Peyer's patch (tissue), 4 donors: ENCODE results near the gene SYTL1. TPM values are rescaled to one million over a fixed set of nuclear protein-coding genes. Genes with fewer than 3 reads are reported as not detected.

Experiments used
- DNase-seq, 3 donors: peaks; one replicate each; pipeline ENCODE4 v3.0.0-alpha.2; 2017 to 2019
- H3K27ac ChIP-seq, 4 donors: fragments of 200-600 bp; sonication (generic); one replicate each; pipeline ENCODE4 v1.5.1; 2016 to 2019
- H3K27me3 ChIP-seq, 2 donors: fragments of 200-600 bp; sonication (generic); one replicate each; pipeline ENCODE4 v1.5.1; 2019
- H3K36me3 ChIP-seq, 3 donors: fragments of 200-600 bp; sonication (generic); one replicate each; pipeline ENCODE4 v1.5.1; 2016 to 2019
- H3K4me1 ChIP-seq, 4 donors: fragments of 200-600 bp; sonication (generic); one replicate each; pipeline ENCODE4 v1.5.1; 2016 to 2019
- H3K4me3 ChIP-seq, 4 donors: fragments of 200-600 bp; sonication (generic); 1 replicate in 3 of 4; 2 replicates in 1 of 4; pipeline ENCODE4 v1.5.1; 2016 to 2019; ENCODE audit warnings: mild to moderate bottlenecking in 1 of 4
- H3K9me3 ChIP-seq, 4 donors: fragments of 200-600 bp; sonication (generic); one replicate each; pipeline ENCODE4 v1.5.1; 2016 to 2019; ENCODE audit warnings: mild to moderate bottlenecking in 1 of 4
- CTCF ChIP-seq, 6 experiments: fragments of 450-650 bp in 4 of 6; fragments of 200-600 bp in 2 of 6; sonication (generic) in 1 of 6; IDR thresholded peaks; one replicate each; pipeline ENCODE4 v1.5.1; 2017 to 2019; ENCODE audit warnings: antibody characterized with exemption in 6 of 6, mild to moderate bottlenecking in 3 of 6, moderate library complexity in 1 of 6
- POLR2A ChIP-seq, 2 donors: fragments of 450-650 bp; IDR thresholded peaks; one replicate each; pipeline ENCODE4 v1.5.1; 2017; ENCODE audit warnings: antibody characterized with exemption in 2 of 2, mild to moderate bottlenecking in 2 of 2, moderate library complexity in 2 of 2
- total RNA-seq, 4 donors: library from RNA; depleted of rRNA; stranded (reverse); fragments of >200 nt; gene quantifications; one replicate each; pipeline ENCODE4 v1.1.0, GENCODE V29; 2016

SYTL1 gene
- total RNA-seq, 4 donors from 2014 or later, result 9.0 to 37.1 (median 9.5) TPM

GRCh38 chr1:27298632-27299384 is 43.0 kb upstream of the SYTL1 start:
- Histone ChIP-seq H3K9me3 (no peaks in the 10 kb centered on the region), H3K27ac (peak overlapping the region; percentile 64 to 88 (median 72)), H3K36me3 (peaks cover 0 to 79% (median 0%) of the 10 kb centered on the region in 3 donors), H3K4me1 (peaks cover 0 to 27% (median 0%) of the 10 kb centered on the region in 4 donors), H3K4me3 (no peak overlapping the region), H3K27me3 (no peaks in the 10 kb centered on the region)
- no peak for TF ChIP-seq POLR2A (IDR thresholded peaks at IDR 0.05)
- no peak for DNase-seq

- H3K9me3 ChIP-seq, result no peaks in the 10 kb centered on the region
- peaks cover 0 to 79% (median 0%) of the 10 kb centered on the region in 3 donors for H3K36me3 ChIP-seq
- peak; percentile 33 to 71 (median 63) for DNase-seq
- peaks cover 0 to 27% (median 0%) of the 10 kb centered on the region in 4 donors for H3K4me1 ChIP-seq
- no peaks in the 10 kb centered on the region for H3K27me3 ChIP-seq
- no peak overlapping the region for H3K4me3 ChIP-seq
- H3K27ac ChIP-seq, result peak overlapping the region; percentile 64 to 88 (median 72)
- TF ChIP-seq POLR2A (IDR thresholded peaks at IDR 0.05) (no peak), CTCF (IDR thresholded peaks at IDR 0.05) (no peak)
Measured at GRCh38 chr1:27299385-27300271, 42.2 kb upstream of the SYTL1 start.

- no peaks in the 10 kb centered on the region for H3K9me3 ChIP-seq
- H3K27ac ChIP-seq, result peak overlapping the region; percentile 57 to 88 (median 72)
- no peaks in the 10 kb centered on the region for H3K27me3 ChIP-seq
- H3K4me3 ChIP-seq, result no peak overlapping the region
- TF ChIP-seq POLR2A (IDR thresholded peaks at IDR 0.05), result no peak
- peak; percentile 98 to 99 (median 98) for TF ChIP-seq CTCF (IDR thresholded peaks at IDR 0.05)
- H3K4me1 ChIP-seq, result peaks cover 0 to 27% (median 0%) of the 10 kb centered on the region in 4 donors
- H3K36me3 ChIP-seq, result peaks cover 0 to 79% (median 0%) of the 10 kb centered on the region in 3 donors
- DNase-seq, result peak; percentile 66 to 88 (median 88)
Measured at GRCh38 chr1:27300341-27301051, 41.3 kb upstream of the SYTL1 start.

- Histone ChIP-seq H3K27me3 (no peaks in the 10 kb centered on the region), H3K36me3 (peaks cover 0 to 79% (median 0%) of the 10 kb centered on the region in 3 donors), H3K27ac (peak overlapping the region in 3 of 4 donors; percentile 69 to 88 (median 76)), H3K4me1 (peaks cover 0 to 27% (median 0%) of the 10 kb centered on the region in 4 donors), H3K4me3 (no peak overlapping the region), H3K9me3 (no peaks in the 10 kb centered on the region)
- TF ChIP-seq POLR2A (IDR thresholded peaks at IDR 0.05) (no peak), CTCF (IDR thresholded peaks at IDR 0.05) (no peak)
- DNase-seq, result no peak
Measured at GRCh38 chr1:27301052-27301422, 40.8 kb upstream of the SYTL1 start.

GRCh38 chr1:27301582-27302199 is 40.1 kb upstream of the SYTL1 start:
- H3K4me3 ChIP-seq, result no peak overlapping the region
- no peak for DNase-seq
- H3K36me3 ChIP-seq, result peaks cover 0 to 81% (median 0%) of the 10 kb centered on the region in 3 donors
- H3K9me3 ChIP-seq, result no peaks in the 10 kb centered on the region
- peak overlapping the region in 1 of 4 donors; percentile 76 for H3K27ac ChIP-seq
- H3K4me1 ChIP-seq, result peaks cover 0 to 27% (median 0%) of the 10 kb centered on the region in 4 donors
- TF ChIP-seq CTCF (IDR thresholded peaks at IDR 0.05) (no peak), POLR2A (IDR thresholded peaks at IDR 0.05) (no peak)
- H3K27me3 ChIP-seq, result no peaks in the 10 kb centered on the region
